Skeletal muscle satellite cell (primary cell): ENCODE data around the gene GPR31.

Experiments used
- H3K27me3 ChIP-seq: 2 replicates; pipeline ENCODE4 v1.7.0; 2013; ENCODE audit warnings: low read length; ENCODE audit not compliant: control insufficient read depth, insufficient read depth
- H3K36me3 ChIP-seq: 2 replicates; pipeline ENCODE4 v1.7.0; 2013; ENCODE audit warnings: mild to moderate bottlenecking, control low read depth, low read length; ENCODE audit not compliant: insufficient read depth
- H3K4me1 ChIP-seq: 2 replicates; pipeline ENCODE4 v1.7.0; 2013; ENCODE audit warnings: low read length; ENCODE audit not compliant: control insufficient read depth, insufficient read depth
- H3K4me2 ChIP-seq: 2 replicates; pipeline ENCODE4 v1.7.0; 2013; ENCODE audit warnings: mild to moderate bottlenecking, low read length
- H3K4me3 ChIP-seq: 2 replicates; pipeline ENCODE4 v1.7.0; 2013; ENCODE audit warnings: low read length
- H3K9ac ChIP-seq: 2 replicates; pipeline ENCODE4 v1.7.0; 2013; ENCODE audit warnings: mild to moderate bottlenecking, low read depth, low read length, moderate library complexity
- H3K9me3 ChIP-seq: replicated peaks from 2 replicates; pipeline ENCODE4 v1.7.0; 2013; ENCODE audit warnings: mild to moderate bottlenecking, control low read depth, low read length

GPR31 gene

GRCh38 chr6:167113047-167113754 is 44.6 kb downstream of the GPR31 start:
- peaks cover 3% of the 10 kb centered on the region for H3K9me3 ChIP-seq
- H3K36me3 ChIP-seq: no peaks in the 10 kb centered on the region
- H3K4me2 ChIP-seq: no peak overlapping the region
- H3K27me3 ChIP-seq: no peaks in the 10 kb centered on the region
- H3K9ac ChIP-seq: no peak overlapping the region
- H3K4me3 ChIP-seq: no peak overlapping the region
- H3K4me1 ChIP-seq: no peaks in the 10 kb centered on the region

DNA sequence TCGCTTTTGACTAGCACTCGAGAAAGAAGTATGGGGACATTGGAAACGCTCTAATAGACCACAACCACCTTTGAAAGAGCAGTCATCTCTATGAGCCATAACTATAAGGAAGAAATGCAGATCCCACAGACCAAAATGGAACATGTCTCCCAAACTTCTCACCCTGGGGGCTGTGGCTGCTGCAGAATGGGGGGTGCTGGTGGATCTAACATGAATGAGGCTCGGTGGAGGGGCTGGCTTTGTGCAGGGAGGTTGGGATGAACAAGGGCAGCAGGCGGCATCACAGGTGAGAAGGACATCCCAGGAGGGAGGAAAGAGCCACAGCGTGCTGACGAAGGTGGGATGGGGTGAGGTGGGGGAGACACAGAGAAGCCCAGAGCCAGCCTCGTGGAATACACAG is 45.4 kb downstream of the GPR31 start:
- no peak overlapping the region for H3K9ac ChIP-seq
- no peaks in the 10 kb centered on the region for H3K4me1 ChIP-seq
- H3K36me3 ChIP-seq: no peaks in the 10 kb centered on the region

DNA sequence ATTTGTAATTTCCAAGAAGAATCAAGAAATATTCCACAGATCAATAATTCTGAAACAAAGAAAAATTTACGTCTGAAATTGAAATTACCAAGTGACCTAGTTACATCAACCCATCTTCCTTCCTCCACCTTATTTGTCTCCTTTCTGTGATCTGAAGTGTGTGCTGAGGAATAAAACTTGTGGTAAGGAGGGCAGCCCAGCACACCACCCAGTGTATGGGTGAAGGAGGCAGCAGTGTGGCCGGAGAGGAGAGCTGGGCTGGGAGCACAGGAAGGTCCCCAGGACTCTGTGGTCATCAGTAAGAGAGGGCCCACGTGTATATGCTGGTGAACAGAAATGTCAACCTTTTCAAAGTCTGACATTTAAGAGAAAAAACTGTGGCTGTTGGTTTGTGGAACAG is 46.2 kb downstream of the GPR31 start:
- no peak overlapping the region for H3K9ac ChIP-seq
- H3K4me1 ChIP-seq: no peaks in the 10 kb centered on the region
- peaks cover 3% of the 10 kb centered on the region for H3K9me3 ChIP-seq
- H3K36me3 ChIP-seq: no peaks in the 10 kb centered on the region
- H3K27me3 ChIP-seq: no peaks in the 10 kb centered on the region
- H3K4me2 ChIP-seq: no peak overlapping the region
- H3K4me3 ChIP-seq: no peak overlapping the region

More for the DNA sequence above, 45.4 kb downstream of the GPR31 start:
- H3K27me3 ChIP-seq: no peaks in the 10 kb centered on the region
- H3K4me3 ChIP-seq: no peak overlapping the region
- H3K4me2 ChIP-seq: no peak overlapping the region
- H3K9me3 ChIP-seq: peaks cover 3% of the 10 kb centered on the region

DNA sequence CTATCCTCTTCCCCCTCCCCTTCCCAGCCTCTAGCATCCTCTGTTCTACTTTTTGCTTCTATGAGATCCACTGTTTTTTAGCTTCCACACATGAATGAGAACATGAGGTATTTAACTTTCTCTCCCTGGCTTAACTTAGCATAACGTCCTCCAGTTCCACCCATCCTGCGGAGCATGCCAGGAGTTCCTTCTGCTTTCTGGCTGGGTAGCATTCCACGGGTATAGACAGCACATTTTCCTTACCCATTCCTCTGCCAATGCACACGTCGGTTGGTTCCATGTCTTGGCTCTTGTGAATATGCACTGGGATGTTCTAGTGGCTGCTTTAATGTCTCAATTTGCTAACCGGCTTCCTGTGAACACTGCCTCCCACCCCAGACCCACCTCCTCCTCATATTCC is 48.1 kb downstream of the GPR31 start:
- Histone ChIP-seq H3K9ac (no peak overlapping the region), H3K27me3 (no peaks in the 10 kb centered on the region), H3K9me3 (peaks cover 8% of the 10 kb centered on the region), H3K4me2 (no peak overlapping the region), H3K4me1 (no peaks in the 10 kb centered on the region), H3K36me3 (no peaks in the 10 kb centered on the region), H3K4me3 (no peak overlapping the region)

DNA sequence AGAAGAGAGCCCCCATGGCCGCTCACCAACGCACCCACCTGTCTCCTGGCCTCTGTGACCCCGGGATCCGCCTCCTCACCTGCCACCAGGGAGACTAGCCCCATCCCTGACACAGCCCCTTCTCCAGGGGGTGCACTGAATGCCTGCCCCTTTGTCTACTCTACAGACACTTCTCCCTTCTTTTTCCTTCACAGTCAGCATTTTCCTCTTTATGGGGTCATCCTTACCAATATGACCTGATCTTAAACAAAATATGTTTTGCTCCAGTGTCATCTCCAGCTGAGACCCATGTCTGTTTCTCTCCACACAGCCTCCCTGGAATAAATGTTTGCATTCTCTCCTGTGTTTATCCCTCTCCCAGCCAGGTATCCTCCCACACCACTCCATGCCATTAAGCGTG is 49.5 kb downstream of the GPR31 start:
- Histone ChIP-seq H3K4me3 (no peak overlapping the region), H3K9ac (no peak overlapping the region), H3K9me3 (peaks cover 8% of the 10 kb centered on the region), H3K4me1 (no peaks in the 10 kb centered on the region), H3K27me3 (no peaks in the 10 kb centered on the region), H3K4me2 (no peak overlapping the region), H3K36me3 (no peaks in the 10 kb centered on the region)

DNA sequence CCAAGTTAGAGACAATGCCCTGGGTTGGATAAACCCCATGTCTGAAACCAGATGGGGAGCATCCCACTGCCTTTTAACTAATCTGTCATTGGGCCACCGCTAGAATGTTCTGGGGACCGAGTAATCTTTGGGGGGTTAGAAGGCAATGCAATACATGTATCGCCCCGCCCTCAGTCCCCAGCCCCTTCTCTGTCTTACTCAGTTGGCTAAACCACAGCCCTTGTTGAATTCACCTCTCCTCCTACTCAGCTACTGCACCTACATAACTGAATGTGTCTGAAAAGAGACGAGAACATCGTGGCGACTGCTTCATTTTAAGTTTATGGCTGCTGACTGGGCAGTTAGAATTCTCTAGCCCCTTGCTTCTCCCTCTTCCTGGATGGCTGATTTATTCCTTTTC is 50.0 kb downstream of the GPR31 start:
- no peak overlapping the region for H3K9ac ChIP-seq
- H3K9me3 ChIP-seq: peaks cover 8% of the 10 kb centered on the region
- H3K36me3 ChIP-seq: no peaks in the 10 kb centered on the region
- H3K4me2 ChIP-seq: no peak overlapping the region
- H3K4me1 ChIP-seq: no peaks in the 10 kb centered on the region
- no peak overlapping the region for H3K4me3 ChIP-seq
- H3K27me3 ChIP-seq: no peaks in the 10 kb centered on the region

DNA sequence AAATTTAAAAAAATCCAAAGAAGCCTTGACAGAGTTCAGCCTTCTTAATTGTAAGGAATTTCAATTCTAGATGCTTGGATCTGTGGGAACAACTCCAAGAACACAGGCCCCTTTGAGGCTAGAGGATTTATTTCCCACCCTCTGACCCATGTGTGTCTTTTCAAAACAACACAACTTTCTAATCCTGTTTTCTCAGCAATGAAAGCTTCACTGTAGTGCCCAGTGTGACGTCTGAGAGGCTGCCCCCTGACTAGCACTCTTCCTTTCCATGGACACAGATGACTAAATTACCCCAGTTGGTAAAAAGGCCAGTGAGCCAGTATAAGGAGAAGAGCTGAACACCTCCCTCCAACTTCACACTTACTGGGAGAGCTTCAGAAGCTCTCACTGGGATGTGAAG is 51.4 kb downstream of the GPR31 start:
- no peak overlapping the region for H3K4me2 ChIP-seq
- peaks cover 5% of the 10 kb centered on the region for H3K9me3 ChIP-seq
- no peaks in the 10 kb centered on the region for H3K4me1 ChIP-seq
- no peaks in the 10 kb centered on the region for H3K36me3 ChIP-seq
- no peaks in the 10 kb centered on the region for H3K27me3 ChIP-seq
- H3K9ac ChIP-seq: no peak overlapping the region
- no peak overlapping the region for H3K4me3 ChIP-seq
